PFSK-1 (cell line): Measurements from ENCODE around the gene CLEC17A.

Experiments used
- FOXP2 ChIP-seq: optimal IDR thresholded peaks from 2 replicates; pipeline ENCODE3; 2011; ENCODE audit warnings: borderline replicate concordance, control low read depth, inconsistent platforms; ENCODE audit not compliant: insufficient read depth; ENCODE audit errors: extremely low read length, extremely low read depth
- POLR2AphosphoS5 ChIP-seq: IDR thresholded peaks from 2 replicates; pipeline ENCODE4 v1.6.1; 2012; ENCODE audit warnings: low read depth, mild to moderate bottlenecking, control low read depth, low read length, moderate library complexity
- REST ChIP-seq, 2 experiments: IDR thresholded peaks; 2 replicates each; pipeline versions ENCODE4 v1.6.1 to v1.8.0; 2011 to 2012; ENCODE audit warnings: low read depth in 2 of 2, low read length in 2 of 2, control low read depth in 1 of 2, inconsistent platforms in 1 of 2, mild to moderate bottlenecking in 1 of 2, moderate library complexity in 1 of 2; ENCODE audit not compliant: insufficient read depth in 1 of 2
- TAF1 ChIP-seq: IDR thresholded peaks from 2 replicates; pipeline ENCODE4 v1.6.1; 2012; ENCODE audit warnings: low read length, control low read depth, borderline replicate concordance; ENCODE audit not compliant: insufficient read depth

- no peak for TF ChIP-seq FOXP2
- no peak for TF ChIP-seq TAF1
- no peak for TF ChIP-seq POLR2AphosphoS5
- no peak for TF ChIP-seq REST (IDR thresholded peaks at IDR 0.05; ENCODE audit: insufficient read depth in 1 of 2, low read depth in 2 of 2, low read length in 2 of 2)
Observed at GRCh38 chr19:14542711-14543328, 40.1 kb upstream of the CLEC17A start.
